CMK (cell line): Measurements from ENCODE around the gene CDH9.
"Not testable (repeated sequence)": the region's sequence is repeated elsewhere in the genome, so short reads cannot be mapped to it uniquely, and the experiment has no call there.

Experiments
- DNase-seq: peaks from one replicate; pipeline ENCODE4 v3.0.0-alpha.2; 2010; ENCODE audit warnings: low read depth

CDH9 gene

GRCh38 chr5:26955161-26955560, 83.2 kb downstream of the CDH9 start:
- DNase-seq = no peak

GRCh38 chr5:26948921-26949320, 89.5 kb downstream of the CDH9 start:
- no peak for DNase-seq

GRCh38 chr5:26945901-26946300, 92.5 kb downstream of the CDH9 start:
- DNase-seq = no peak

- DNase-seq = no peak
Measured at GRCh38 chr5:26942481-26942880, 95.9 kb downstream of the CDH9 start.

GRCh38 chr5:26940994-26941393, 97.4 kb downstream of the CDH9 start:
- DNase-seq = no peak

- no peak for DNase-seq
Measured at GRCh38 chr5:26932238-26932637, 106.1 kb downstream of the CDH9 start.

- DNase-seq = no peak
Measured at GRCh38 chr5:26921439-26921838, 116.9 kb downstream of the CDH9 start.

- DNase-seq = no peak
Measured at GRCh38 chr5:26903469-26903868, 134.9 kb downstream of the CDH9 start.

- no peak for DNase-seq
Measured at GRCh38 chr5:26894719-26895263, 143.6 kb downstream of the CDH9 start.

GRCh38 chr5:26893078-26893477, 145.3 kb downstream of the CDH9 start:
- no peak for DNase-seq

- DNase-seq = no peak
Measured at GRCh38 chr5:26889815-26890214, 148.6 kb downstream of the CDH9 start.

- no peak for DNase-seq
Measured at GRCh38 chr5:26884481-26884880, 153.9 kb downstream of the CDH9 start.

GRCh38 chr5:26883375-26883774, 155.0 kb downstream of the CDH9 start:
- no peak for DNase-seq

GRCh38 chr5:26881901-26882300, 156.5 kb downstream of the CDH9 start:
- no peak for DNase-seq

- DNase-seq = no peak
Measured at GRCh38 chr5:26877154-26877553, 161.2 kb downstream of the CDH9 start.

GRCh38 chr5:26872337-26872736, 166.0 kb downstream of the CDH9 start:
- DNase-seq = no peak

GRCh38 chr5:26869781-26870180, 168.6 kb downstream of the CDH9 start:
- no peak for DNase-seq

GRCh38 chr5:26868504-26868903, 169.9 kb downstream of the CDH9 start:
- DNase-seq = no peak

- no peak for DNase-seq
Measured at GRCh38 chr5:26864061-26864460, 174.3 kb downstream of the CDH9 start.

- DNase-seq = no peak
Measured at GRCh38 chr5:26856238-26856637, 182.1 kb downstream of the CDH9 start.

- DNase-seq = not testable (repeated sequence)
Measured at GRCh38 chr5:26852450-26852849, 185.9 kb downstream of the CDH9 start.

- no peak for DNase-seq
Measured at GRCh38 chr5:26847041-26847736, 191.2 kb downstream of the CDH9 start.

- no peak for DNase-seq
Measured at GRCh38 chr5:26843677-26844076, 194.7 kb downstream of the CDH9 start.

- DNase-seq = no peak
Measured at GRCh38 chr5:26833596-26833995, 204.8 kb downstream of the CDH9 start.
